IMR-90 (cell line): Measurements from ENCODE around the gene SHC4. TPM values are rescaled to one million over a fixed set of nuclear protein-coding genes. Genes with fewer than 3 reads are reported as not detected.

ENCODE experiments used
- ATAC-seq: fragments of 200-7000 bp; cut with Tn5 transposase; 2 replicates; pipeline ENCODE4 v1.9.1; 2020; ENCODE audit warnings: low read depth, mild to moderate bottlenecking, moderate library complexity
- BruUV-seq: library from RNA; stranded (reverse); fragments of 400-500 nt; replicated peaks from 2 replicates; lab custom pipeline; 2021; lab: Mats Ljungman, UMichigan
- CTCF ChIA-PET: fragments of 300-600 bp; formaldehyde crosslinking; extraction: SDS; loops from one replicate; lab custom pipeline; 2021; ENCODE audit warnings: antibody characterized with exemption; lab: Yijun Ruan, JAX
- POLR2A ChIA-PET: fragments of 300-600 bp; sonication (Branson Sonifier 250); formaldehyde crosslinking; loops from one replicate; lab custom pipeline; 2022; ENCODE audit warnings: antibody characterized with exemption; ENCODE audit not compliant: unreplicated experiment; lab: Charles Lee
- DNase-seq: peaks from one replicate; pipeline ENCODE4 v3.0.0; 2013
- H2AFZ ChIP-seq: replicated peaks from 2 replicates; pipeline ENCODE3; 2013; ENCODE audit warnings: low read length, mild to moderate bottlenecking; ENCODE audit not compliant: poor library complexity
- H2AK5ac ChIP-seq: 2 replicates; pipeline ENCODE4 v1.6.1; 2013; ENCODE audit warnings: low read depth, low read length, inconsistent platforms
- H2AK9ac ChIP-seq: replicated peaks from 2 replicates; pipeline ENCODE3; 2013; ENCODE audit warnings: mild to moderate bottlenecking, low read depth, low read length, moderate library complexity; ENCODE audit not compliant: poor library complexity
- H2BK120ac ChIP-seq: 2 replicates; pipeline ENCODE4 v1.6.1; 2013; ENCODE audit warnings: low read depth, low read length, inconsistent platforms
- H2BK15ac ChIP-seq: 3 replicates; pipeline ENCODE4 v1.6.1; 2013; ENCODE audit warnings: low read depth, low read length, inconsistent platforms
- H2BK20ac ChIP-seq: 2 replicates; pipeline ENCODE4 v1.6.1; 2013; ENCODE audit warnings: low read depth, mild to moderate bottlenecking, inconsistent platforms, low read length, moderate library complexity
- H2BK5ac ChIP-seq: 2 replicates; pipeline ENCODE4 v1.6.1; 2013; ENCODE audit warnings: mild to moderate bottlenecking, low read depth, low read length, inconsistent platforms; ENCODE audit not compliant: poor library complexity, severe bottlenecking
- H3K14ac ChIP-seq: replicated peaks from 2 replicates; pipeline ENCODE4 v1.6.1; 2013; ENCODE audit warnings: low read depth, low read length, inconsistent platforms
- H3K18ac ChIP-seq: 2 replicates; pipeline ENCODE4 v1.6.1; 2013; ENCODE audit warnings: low read depth, low read length, control low read depth
- H3K23ac ChIP-seq: 2 replicates; pipeline ENCODE4 v1.6.1; 2013; ENCODE audit warnings: low read depth, low read length, inconsistent platforms
- H3K27ac ChIP-seq: 2 replicates; pipeline ENCODE4 v1.5.1; 2013; ENCODE audit warnings: mild to moderate bottlenecking, control low read depth, low read length; ENCODE audit not compliant: insufficient read depth
- H3K27me3 ChIP-seq: 2 replicates; pipeline ENCODE4 v1.6.1; 2013; ENCODE audit warnings: low read length; ENCODE audit not compliant: control insufficient read depth, insufficient read depth
- H3K36me3 ChIP-seq: 2 replicates; pipeline ENCODE4 v1.6.1; 2013; ENCODE audit warnings: low read length, mixed read lengths; ENCODE audit not compliant: control insufficient read depth, insufficient read depth
- H3K4ac ChIP-seq: 2 replicates; pipeline ENCODE4 v1.6.1; 2013; ENCODE audit warnings: low read depth, low read length, inconsistent platforms
- H3K4me1 ChIP-seq: 2 replicates; pipeline ENCODE4 v1.6.1; 2013; ENCODE audit warnings: low read length, mixed read lengths; ENCODE audit not compliant: control insufficient read depth, insufficient read depth
- H3K4me2 ChIP-seq: 2 replicates; pipeline ENCODE4 v1.6.1; 2013; ENCODE audit warnings: low read depth, mild to moderate bottlenecking, control low read depth, low read length, moderate library complexity
- H3K4me3 ChIP-seq: 2 replicates; pipeline ENCODE4 v1.5.1; 2013; ENCODE audit warnings: low read depth, mild to moderate bottlenecking, control low read depth, low read length, moderate library complexity; ENCODE audit not compliant: insufficient read depth
- H3K56ac ChIP-seq: 2 replicates; pipeline ENCODE4 v1.6.1; 2013; ENCODE audit warnings: low read length, inconsistent platforms; ENCODE audit not compliant: insufficient read depth; ENCODE audit errors: extremely low read depth
- H3K79me1 ChIP-seq, 2 experiments: 2 replicates each; pipeline ENCODE4 v1.6.1; 2013; ENCODE audit warnings: low read length in 2 of 2, inconsistent platforms in 1 of 2, low read depth in 1 of 2
- H3K9ac ChIP-seq: 2 replicates; pipeline ENCODE4 v1.6.1; 2013; ENCODE audit warnings: low read depth, low read length, control low read depth
- H3K9me1 ChIP-seq: 2 replicates; pipeline ENCODE4 v1.6.1; 2013; ENCODE audit warnings: low read length, inconsistent platforms; ENCODE audit not compliant: insufficient read depth
- H3K9me3 ChIP-seq: 2 replicates; pipeline ENCODE4 v1.6.1; 2013; ENCODE audit warnings: low read length; ENCODE audit not compliant: control insufficient read depth, insufficient read depth
- H4K20me1 ChIP-seq: 2 replicates; pipeline ENCODE4 v1.6.1; 2013; ENCODE audit warnings: low read length, inconsistent platforms; ENCODE audit not compliant: insufficient read depth
- H4K5ac ChIP-seq: 2 replicates; pipeline ENCODE4 v1.6.1; 2013; ENCODE audit warnings: mild to moderate bottlenecking, low read depth, low read length, control low read depth
- H4K8ac ChIP-seq, 2 experiments: 2 replicates each; pipeline ENCODE4 v1.6.1; 2013; ENCODE audit warnings: low read depth in 2 of 2, low read length in 2 of 2, control low read depth in 1 of 2, inconsistent platforms in 1 of 2
- H4K91ac ChIP-seq: 2 replicates; pipeline ENCODE4 v1.6.1; 2013; ENCODE audit warnings: low read depth, low read length, inconsistent platforms; ENCODE audit not compliant: insufficient read depth
- BHLHE40 ChIP-seq: fragments of 150-350 bp; IDR thresholded peaks from 2 replicates; pipeline ENCODE4 v1.6.1; 2016; ENCODE audit warnings: mild to moderate bottlenecking, low read depth, low read length
- CEBPB ChIP-seq: IDR thresholded peaks from 2 replicates; pipeline ENCODE4 v1.6.1; 2012; ENCODE audit warnings: low read depth, low read length, improper control_type of control experiment
- CHD1 ChIP-seq: IDR thresholded peaks from 2 replicates; pipeline ENCODE4 v1.6.1; 2012; ENCODE audit warnings: low read depth, low read length, improper control_type of control experiment
- CTCF ChIP-seq: conservative IDR thresholded peaks from 2 replicates; pipeline ENCODE4 v1.5.1; 2012; ENCODE audit warnings: mild to moderate bottlenecking, low read depth, low read length, improper control_type of control experiment
- MAFK ChIP-seq: IDR thresholded peaks from 2 replicates; pipeline ENCODE4 v1.6.1; 2012; ENCODE audit warnings: low read depth, low read length, improper control_type of control experiment
- MXI1 ChIP-seq: IDR thresholded peaks from 2 replicates; pipeline ENCODE4 v1.6.1; 2012; ENCODE audit warnings: low read depth, mild to moderate bottlenecking, low read length, moderate library complexity, borderline replicate concordance
- NFE2L2 ChIP-seq: fragments of 150-350 bp; IDR thresholded peaks from 2 replicates; pipeline ENCODE4 v1.6.1; 2016; ENCODE audit warnings: low read depth, mild to moderate bottlenecking, low read length
- RCOR1 ChIP-seq: IDR thresholded peaks from 2 replicates; pipeline ENCODE4 v1.6.1; 2012; ENCODE audit warnings: mild to moderate bottlenecking, low read length, improper control_type of control experiment; ENCODE audit not compliant: insufficient replicate concordance
- RFX5 ChIP-seq: IDR thresholded peaks from 2 replicates; pipeline ENCODE4 v1.8.0; 2012; ENCODE audit warnings: low read depth, mild to moderate bottlenecking, low read length, moderate library complexity
- SMC3 ChIP-seq: fragments of 150-350 bp; IDR thresholded peaks from 2 replicates; pipeline ENCODE4 v1.6.1; 2016; ENCODE audit warnings: low read depth, mild to moderate bottlenecking, antibody characterized with exemption, low read length, moderate library complexity
- USF2 ChIP-seq: fragments of 150-350 bp; IDR thresholded peaks from 2 replicates; pipeline ENCODE4 v1.6.1; 2017; ENCODE audit warnings: mild to moderate bottlenecking, antibody characterized with exemption, low read length, low read depth
- WGBS, 2 experiments: methylation state at CpG; one replicate each; pipeline versions ENCODE4 v1.1.5 to v1.1.7; 2013; ENCODE audit warnings: missing lambda C conversion rate in 2 of 2; ENCODE audit not compliant: insufficient read length in 1 of 2; ENCODE audit errors: extremely low coverage in 2 of 2; 5-methylcytosine and 5-hydroxymethylcytosine counted together
- dilution Hi-C: fragments of 300-500 bp; cut with HindIII; formaldehyde crosslinking; loops from one replicate; pipeline ENCODE4 v1.14.3; 2018; ENCODE audit warnings: low sequenced_read_pairs; ENCODE audit not compliant: unreplicated experiment
- in situ Hi-C: fragments of 300-500 bp; cut with MboI; formaldehyde crosslinking; loops from 3 replicates; pipeline ENCODE4 v1.14.3; 2019; ENCODE audit warnings: low sequenced_read_pairs, inconsistent platforms, mixed read lengths
- intact Hi-C: fragments of 100-400 bp; cut with micrococcal nuclease; formaldehyde crosslinking; loops from 2 replicates; pipeline ENCODE4 v1.10.0; 2022
- polyA plus RNA-seq, 3 experiments: library from polyadenylated mRNA; depleted of rRNA; stranded (reverse); fragments of >200 nt; gene quantifications; 2 replicates each; pipeline ENCODE4 v1.2.3, GENCODE V29; 2012; ENCODE audit warnings: low replicate concordance in 1 of 3
- total RNA-seq: library from RNA; depleted of rRNA; stranded (reverse); fragments of >200 nt; gene quantifications from 2 replicates; pipeline ENCODE4 v1.2.3, GENCODE V29; 2012
- TF ChIP-seq, protein P1 (sequence below): fragments of 150-350 bp; IDR thresholded peaks from 2 replicates; pipeline ENCODE4 v1.6.1; 2016; ENCODE audit warnings: low read depth, mild to moderate bottlenecking, low read length, moderate library complexity, borderline replicate concordance

Gene SHC4
- total and polyA plus RNA-seq, 2 of the 4 experiments (the other 2 are of a cell fraction): 0.91 to 2.7 TPM

DNA sequence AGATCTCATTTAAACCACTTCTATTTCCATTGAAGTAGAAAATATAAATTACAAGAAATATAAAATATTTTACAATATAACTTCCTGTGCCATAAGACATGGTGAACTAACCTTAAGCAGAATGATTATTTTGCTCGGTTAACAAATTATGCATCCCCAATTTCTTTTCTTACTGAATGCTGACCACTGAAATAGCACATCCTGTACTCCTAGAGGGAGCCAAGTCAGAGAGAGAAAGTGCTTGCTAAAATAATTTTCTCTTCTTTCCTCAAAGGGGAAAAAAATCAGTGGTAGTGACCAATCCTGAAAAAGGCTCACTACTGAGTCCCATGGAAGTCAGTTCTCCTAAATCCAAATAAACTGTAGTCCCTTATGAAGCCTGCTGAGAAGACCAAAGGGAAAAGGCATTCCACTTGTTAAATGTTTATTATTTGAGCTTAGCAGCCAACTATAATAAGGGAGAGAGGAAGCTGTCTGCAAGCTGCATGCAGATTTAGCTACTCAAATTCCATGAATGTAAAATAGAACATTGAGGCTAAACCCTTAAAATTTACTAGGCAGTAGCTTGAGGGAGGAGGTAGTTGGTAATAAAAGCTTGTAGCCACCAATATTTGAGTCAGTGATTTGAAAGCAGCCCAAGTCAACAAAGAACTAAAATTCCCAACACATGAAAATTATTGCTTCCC lies 185.9 kb downstream of the SHC4 start:
- H2AK5ac ChIP-seq: no peak overlapping the region
- H3K4me3 ChIP-seq: no peak overlapping the region
- H3K27ac ChIP-seq: no peak overlapping the region
- H3K9me1 ChIP-seq: no peaks in the 10 kb centered on the region
- no CpG with 5 or more reads among the region's 1 CpG for WGBS, 2 experiments
- ChIA-PET POLR2A (no interaction called here), CTCF (no interaction called here)
- no peaks in the 10 kb centered on the region for H4K20me1 ChIP-seq
- no peak overlapping the region for H4K8ac ChIP-seq
- no peak overlapping the region for H2BK5ac ChIP-seq
- no TSS peak for BruUV-seq
- no peak overlapping the region for H3K9ac ChIP-seq
- no peak overlapping the region for H4K91ac ChIP-seq
- no peaks in the 10 kb centered on the region for H3K9me3 ChIP-seq
- no peak overlapping the region; the same call in 1 of the 2 replicates for H3K4me2 ChIP-seq
- TF ChIP-seq, protein P1, sequence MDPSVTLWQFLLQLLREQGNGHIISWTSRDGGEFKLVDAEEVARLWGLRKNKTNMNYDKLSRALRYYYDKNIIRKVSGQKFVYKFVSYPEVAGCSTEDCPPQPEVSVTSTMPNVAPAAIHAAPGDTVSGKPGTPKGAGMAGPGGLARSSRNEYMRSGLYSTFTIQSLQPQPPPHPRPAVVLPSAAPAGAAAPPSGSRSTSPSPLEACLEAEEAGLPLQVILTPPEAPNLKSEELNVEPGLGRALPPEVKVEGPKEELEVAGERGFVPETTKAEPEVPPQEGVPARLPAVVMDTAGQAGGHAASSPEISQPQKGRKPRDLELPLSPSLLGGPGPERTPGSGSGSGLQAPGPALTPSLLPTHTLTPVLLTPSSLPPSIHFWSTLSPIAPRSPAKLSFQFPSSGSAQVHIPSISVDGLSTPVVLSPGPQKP: no peak
- TF ChIP-seq RCOR1 (no peak), USF2 (no peak), MAFK (no peak), CEBPB (no peak), RFX5 (no peak), CHD1 (no peak), MXI1 (no peak), NFE2L2 (no peak), SMC3 (no peak), CTCF (no peak), BHLHE40 (no peak)
- H2BK15ac ChIP-seq: no peak overlapping the region
- ATAC-seq: peak; percentile 83
- no peak overlapping the region for H3K18ac ChIP-seq
- no peak overlapping the region for H4K5ac ChIP-seq
- no peak overlapping the region for H2AFZ ChIP-seq
- no peak overlapping the region for H2AK9ac ChIP-seq
- in situ Hi-C loops (no loop called here), intact Hi-C loops (no loop called here), dilution Hi-C loops (no loop called here)
- H3K27me3 ChIP-seq: no peaks in the 10 kb centered on the region
- H3K14ac ChIP-seq: no peak overlapping the region
- H2BK120ac ChIP-seq: no peak overlapping the region
- H3K4me1 ChIP-seq: peaks cover 5% of the 10 kb centered on the region; the same call in 1 of the 2 replicates
- H3K36me3 ChIP-seq: peaks cover 5% of the 10 kb centered on the region
- H3K4ac ChIP-seq: no peak overlapping the region
- H3K23ac ChIP-seq: no peak overlapping the region
- H3K79me1 ChIP-seq: peaks cover 3 to 12% of the 10 kb centered on the region in 2 experiments; a peak in 3 of 4 replicates
- H3K56ac ChIP-seq: no peak overlapping the region
- H2BK20ac ChIP-seq: no peak overlapping the region
- peak; percentile 38 for DNase-seq
